ENCODE measurements around the gene DDX52.

Gene DDX52

GRCh38 chr17:37576281-37576680 is 67.0 kb downstream of the DDX52 start:
- DNase-seq (ENCODE audit: low spot score), result no peak

DNA sequence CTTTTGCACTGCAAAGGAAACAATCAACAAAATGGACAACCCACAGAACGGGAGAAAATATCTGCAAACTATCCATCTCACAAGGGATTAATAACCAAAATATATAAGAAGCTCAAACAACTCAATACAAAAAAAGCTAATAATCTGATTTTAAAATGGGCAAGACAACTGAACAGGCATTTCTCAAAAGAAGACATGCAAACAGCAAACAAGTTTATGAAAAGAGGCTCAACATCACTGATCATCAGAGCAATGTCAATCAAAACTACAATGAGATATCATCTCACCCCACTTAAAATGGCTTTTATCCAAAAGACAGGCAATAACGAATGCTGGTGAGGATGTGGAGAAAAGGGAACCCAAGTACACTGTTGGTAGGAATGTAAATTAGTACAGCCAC is 68.8 kb downstream of the DDX52 start:
- DNase-seq (ENCODE audit: low spot score), result no peak

- DNase-seq (ENCODE audit: low spot score), result no peak
These were observed 71.6 kb downstream of the DDX52 start for GRCh38 chr17:37571674-37572073.

DNA sequence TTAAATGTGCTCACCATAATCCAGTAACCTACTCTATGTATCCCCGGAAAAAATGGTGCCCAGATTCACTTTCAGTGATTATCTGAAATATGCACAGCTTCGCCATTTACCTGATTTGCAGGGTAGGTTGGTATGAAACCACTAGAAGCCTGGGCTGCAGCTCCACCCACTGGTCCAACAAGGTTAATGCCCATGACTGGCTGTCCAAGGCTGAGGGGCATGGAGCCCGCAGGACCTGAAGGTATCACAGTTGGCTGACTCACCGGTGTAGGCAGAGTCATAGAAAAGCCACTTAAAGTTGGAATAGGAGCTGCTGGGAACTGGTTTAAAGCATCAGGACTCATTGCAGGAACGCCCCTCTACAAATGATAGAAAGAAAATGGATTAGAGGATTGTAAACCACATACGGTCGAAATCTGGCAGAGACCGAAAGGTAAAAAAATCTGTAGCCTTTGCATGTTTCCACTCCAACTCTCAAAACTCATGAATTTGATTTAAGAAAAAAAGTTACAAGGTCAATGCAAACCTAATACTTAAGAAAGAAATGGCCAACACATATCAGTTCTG is 72.6 kb downstream of the DDX52 start:
- peak; percentile 7 for DNase-seq (ENCODE audit: low spot score)

DNA sequence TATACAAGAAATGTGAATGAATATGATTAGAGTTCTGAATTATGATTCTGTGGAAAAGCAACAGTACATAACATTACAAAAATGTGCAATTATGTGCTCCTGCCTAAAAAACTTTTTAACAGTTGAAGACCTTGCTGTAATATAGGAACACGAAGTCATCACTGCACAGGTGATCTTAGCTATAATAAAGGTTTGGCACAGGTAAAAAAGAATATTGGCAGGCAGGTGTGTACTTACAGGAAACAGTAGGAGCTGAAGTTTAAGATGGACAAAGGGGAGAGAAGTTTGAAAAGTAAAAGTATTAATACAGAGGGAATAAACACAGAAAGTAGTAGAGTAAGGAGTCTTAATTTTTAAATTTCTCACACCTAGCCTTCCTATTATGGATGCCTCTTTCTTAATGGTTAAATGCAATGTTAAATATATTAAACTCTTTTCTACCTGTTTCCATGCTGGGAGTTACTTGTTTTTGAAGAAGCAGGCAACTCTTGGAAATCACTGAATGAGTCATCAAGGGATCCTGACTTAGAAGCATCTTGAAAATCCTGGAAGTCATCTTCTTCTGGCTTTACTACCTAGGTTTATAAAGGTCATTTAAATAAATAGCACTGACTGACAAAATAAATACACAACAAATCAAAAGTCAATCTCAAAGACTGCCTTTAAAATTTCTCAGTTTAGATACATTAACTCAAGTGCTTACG is 74.7 kb downstream of the DDX52 start:
- no peak for DNase-seq (ENCODE audit: low spot score)

- DNase-seq (ENCODE audit: low spot score), result no peak
These were observed 75.7 kb downstream of the DDX52 start for GRCh38 chr17:37567538-37567937.

GRCh38 chr17:37567137-37567536 is 76.1 kb downstream of the DDX52 start:
- no peak for DNase-seq (ENCODE audit: low spot score)

- DNase-seq (ENCODE audit: low spot score), result no peak
These were observed 79.0 kb downstream of the DDX52 start for GRCh38 chr17:37564252-37564651.

DNA sequence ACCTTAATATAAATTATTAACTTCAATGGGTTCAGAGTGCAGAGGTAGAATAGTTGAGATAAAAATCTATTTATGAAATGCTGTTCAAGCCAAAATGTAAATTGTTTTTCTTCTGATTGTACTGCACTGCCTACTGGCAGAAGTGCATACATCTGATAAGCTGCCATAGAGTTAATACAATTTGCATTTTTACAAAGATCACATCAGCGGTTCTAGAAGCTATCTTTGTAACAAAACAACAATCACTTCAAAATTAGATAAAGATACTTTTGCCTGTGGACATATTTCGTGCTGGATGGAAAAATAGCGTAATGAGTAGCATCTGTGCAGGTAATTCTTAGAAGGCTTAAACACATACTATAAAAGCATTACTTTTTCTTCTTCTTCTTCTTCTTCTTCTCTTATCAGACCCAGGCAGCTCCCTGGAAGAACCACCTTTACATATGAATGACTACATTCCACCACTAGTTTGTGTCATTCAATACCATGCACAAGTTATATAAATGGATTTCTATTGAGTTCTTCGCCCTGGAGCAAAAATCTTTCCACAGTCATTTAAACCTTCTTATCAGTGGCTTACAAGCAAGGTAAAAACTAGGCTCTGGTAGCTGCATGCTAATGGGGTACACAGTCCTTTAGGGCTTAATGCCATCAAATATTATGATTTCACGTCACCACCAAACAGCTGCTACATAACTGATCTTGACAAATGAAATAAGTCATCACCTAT is 81.1 kb downstream of the DDX52 start:
- DNase-seq (ENCODE audit: low spot score), result no peak

Measured in CD4-positive, alpha-beta T cell treated with Interleukin-6 at 100 ng/mL for 8 hours (primary cell).